DND-41 (cell line): ENCODE measurements around the gene GNLY.

Experiments used
- ATAC-seq: fragments of 200-7000 bp; cut with Tn5 transposase; 3 replicates; pipeline ENCODE4 v1.9.1; 2021; ENCODE audit warnings: low read depth; ENCODE audit not compliant: insufficient read depth
- DNase-seq: peaks from one replicate; pipeline ENCODE4 v3.0.0-alpha.2; 2020
- H2AFZ ChIP-seq: 2 replicates; pipeline ENCODE4 v1.6.0; 2012; ENCODE audit warnings: low read depth, low read length
- H3K27ac ChIP-seq: 2 replicates; pipeline ENCODE4 v1.5.1; 2012; ENCODE audit warnings: low read length, inconsistent platforms
- H3K27me3 ChIP-seq: fragments of 200-600 bp; sonication (generic); 2 replicates; pipeline ENCODE4 v1.6.0; 2012; ENCODE audit warnings: low read length, mild to moderate bottlenecking, inconsistent platforms; ENCODE audit not compliant: insufficient read depth, poor library complexity
- H3K36me3 ChIP-seq: 2 replicates; pipeline ENCODE4 v1.5.1; 2012; ENCODE audit warnings: low read length, inconsistent platforms; ENCODE audit not compliant: insufficient read depth
- H3K4me1 ChIP-seq: 2 replicates; pipeline ENCODE4 v1.5.1; 2012; ENCODE audit warnings: mild to moderate bottlenecking, low read length; ENCODE audit not compliant: insufficient read depth
- H3K4me2 ChIP-seq: 2 replicates; pipeline ENCODE4 v1.6.0; 2012; ENCODE audit warnings: mild to moderate bottlenecking, moderate library complexity, low read length, inconsistent platforms; ENCODE audit not compliant: insufficient read depth
- H3K4me3 ChIP-seq, 2 experiments: fragments of 200-600 bp in 1 of 2; shearing (Covaris generic) in 1 of 2; 2 replicates each; pipeline ENCODE4 v1.5.1; 2012 to 2016; ENCODE audit warnings: inconsistent platforms in 2 of 2, low read length in 2 of 2, mild to moderate bottlenecking in 2 of 2, low read depth in 1 of 2, moderate library complexity in 1 of 2
- H3K79me2 ChIP-seq: 2 replicates; pipeline ENCODE4 v1.6.0; 2012; ENCODE audit warnings: low read length, inconsistent platforms; ENCODE audit not compliant: insufficient read depth
- H3K9ac ChIP-seq: 2 replicates; pipeline ENCODE4 v1.6.0; 2012; ENCODE audit warnings: low read depth, mild to moderate bottlenecking, inconsistent platforms, low read length, moderate library complexity
- H3K9me3 ChIP-seq: 2 replicates; pipeline ENCODE4 v1.5.1; 2012; ENCODE audit warnings: low read length, moderate library complexity, mild to moderate bottlenecking, inconsistent platforms; ENCODE audit not compliant: insufficient read depth, severe bottlenecking
- H4K20me1 ChIP-seq: 2 replicates; pipeline ENCODE4 v1.6.0; 2012; ENCODE audit warnings: low read length; ENCODE audit not compliant: insufficient read depth
- EZH2 ChIP-seq: IDR thresholded peaks from 3 replicates; pipeline ENCODE4 v1.6.1; 2012; ENCODE audit warnings: borderline replicate concordance, low read depth, mild to moderate bottlenecking, moderate library complexity, low read length, inconsistent platforms; ENCODE audit not compliant: severe bottlenecking
- TF ChIP-seq, protein P1 (sequence below): IDR thresholded peaks from 2 replicates; pipeline ENCODE4 v1.5.1; 2012; ENCODE audit warnings: borderline replicate concordance, low read length, moderate library complexity, mild to moderate bottlenecking; ENCODE audit not compliant: poor library complexity, severe bottlenecking; ENCODE audit errors: extremely low read depth

GNLY gene

DNA sequence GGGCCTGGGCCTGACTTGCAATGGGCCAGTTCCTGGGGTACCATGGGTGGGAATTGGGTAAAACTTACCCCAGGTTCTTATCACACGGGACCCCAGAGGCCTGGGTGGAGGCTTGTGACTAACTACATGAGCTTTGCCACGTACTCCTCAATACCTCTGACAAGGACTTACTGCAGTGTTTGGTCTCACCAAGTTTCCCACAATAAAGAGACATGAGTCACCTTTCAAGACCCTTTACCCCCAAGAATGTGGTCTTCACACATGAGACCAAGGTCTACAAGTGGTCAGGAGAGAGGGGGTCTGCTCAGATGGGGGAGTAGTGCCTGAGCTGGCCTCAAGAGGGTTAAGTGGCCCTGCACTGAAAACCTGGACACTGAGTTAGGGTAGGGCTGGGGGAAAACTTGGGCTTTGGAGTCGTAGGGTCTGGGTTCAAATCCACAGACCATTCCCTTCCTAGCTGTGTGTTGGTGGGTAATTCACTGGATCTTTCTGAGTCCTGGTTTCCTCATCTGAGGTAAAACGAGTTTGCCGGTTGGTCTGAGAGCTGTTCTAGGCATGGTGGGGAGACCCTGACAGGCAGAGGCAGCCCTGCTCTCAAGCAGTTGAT lies 2.0 kb upstream of the GNLY start:
- H2AFZ ChIP-seq, result no peak overlapping the region
- H3K4me1 ChIP-seq, result no peaks in the 10 kb centered on the region
- DNase-seq, result no peak
- H3K27me3 ChIP-seq, result no peaks in the 10 kb centered on the region
- ATAC-seq, result no peak
- no peak overlapping the region for H3K4me3 ChIP-seq
- H3K9ac ChIP-seq, result no peak overlapping the region
- TF ChIP-seq EZH2, result no peak
- TF ChIP-seq, protein P1, sequence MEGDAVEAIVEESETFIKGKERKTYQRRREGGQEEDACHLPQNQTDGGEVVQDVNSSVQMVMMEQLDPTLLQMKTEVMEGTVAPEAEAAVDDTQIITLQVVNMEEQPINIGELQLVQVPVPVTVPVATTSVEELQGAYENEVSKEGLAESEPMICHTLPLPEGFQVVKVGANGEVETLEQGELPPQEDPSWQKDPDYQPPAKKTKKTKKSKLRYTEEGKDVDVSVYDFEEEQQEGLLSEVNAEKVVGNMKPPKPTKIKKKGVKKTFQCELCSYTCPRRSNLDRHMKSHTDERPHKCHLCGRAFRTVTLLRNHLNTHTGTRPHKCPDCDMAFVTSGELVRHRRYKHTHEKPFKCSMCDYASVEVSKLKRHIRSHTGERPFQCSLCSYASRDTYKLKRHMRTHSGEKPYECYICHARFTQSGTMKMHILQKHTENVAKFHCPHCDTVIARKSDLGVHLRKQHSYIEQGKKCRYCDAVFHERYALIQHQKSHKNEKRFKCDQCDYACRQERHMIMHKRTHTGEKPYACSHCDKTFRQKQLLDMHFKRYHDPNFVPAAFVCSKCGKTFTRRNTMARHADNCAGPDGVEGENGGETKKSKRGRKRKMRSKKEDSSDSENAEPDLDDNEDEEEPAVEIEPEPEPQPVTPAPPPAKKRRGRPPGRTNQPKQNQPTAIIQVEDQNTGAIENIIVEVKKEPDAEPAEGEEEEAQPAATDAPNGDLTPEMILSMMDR, result no peak
- H3K27ac ChIP-seq, result no peak overlapping the region
- no peak overlapping the region for H3K4me2 ChIP-seq
- H3K79me2 ChIP-seq, result no peaks in the 10 kb centered on the region
- H3K9me3 ChIP-seq, result no peaks in the 10 kb centered on the region
- H3K36me3 ChIP-seq, result no peaks in the 10 kb centered on the region
- H4K20me1 ChIP-seq, result no peaks in the 10 kb centered on the region

DNA sequence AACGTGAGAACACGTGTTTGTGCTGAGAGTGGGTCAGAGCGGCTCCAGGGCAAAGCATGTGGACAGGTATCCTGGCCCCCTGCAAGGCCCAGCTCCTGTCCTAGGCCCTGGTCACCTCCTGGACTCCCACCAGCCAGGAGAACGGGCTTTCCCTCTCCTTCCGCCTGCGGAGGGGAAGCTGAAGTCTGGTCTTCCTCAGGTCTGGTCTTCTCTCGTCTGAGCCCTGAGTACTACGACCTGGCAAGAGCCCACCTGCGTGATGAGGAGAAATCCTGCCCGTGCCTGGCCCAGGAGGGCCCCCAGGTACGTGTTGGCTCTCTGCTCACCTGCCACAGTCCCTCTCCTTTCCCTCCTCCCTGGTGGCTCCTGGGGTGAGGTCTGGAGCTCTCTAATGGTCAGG lies 963 bp downstream of the GNLY start:
- DNase-seq (no peak), ATAC-seq (no peak)
- Histone ChIP-seq H3K79me2 (no peaks in the 10 kb centered on the region), H3K36me3 (no peaks in the 10 kb centered on the region), H3K4me3 (no peak overlapping the region), H3K27me3 (no peaks in the 10 kb centered on the region), H3K4me1 (peaks cover 6% of the 10 kb centered on the region; the same call in 1 of the 2 replicates), H3K9ac (no peak overlapping the region), H2AFZ (no peak overlapping the region), H3K4me2 (no peak overlapping the region), H4K20me1 (no peaks in the 10 kb centered on the region), H3K27ac (no peak overlapping the region), H3K9me3 (no peaks in the 10 kb centered on the region)
- TF ChIP-seq, protein P1, result no peak
- no peak for TF ChIP-seq EZH2

DNA sequence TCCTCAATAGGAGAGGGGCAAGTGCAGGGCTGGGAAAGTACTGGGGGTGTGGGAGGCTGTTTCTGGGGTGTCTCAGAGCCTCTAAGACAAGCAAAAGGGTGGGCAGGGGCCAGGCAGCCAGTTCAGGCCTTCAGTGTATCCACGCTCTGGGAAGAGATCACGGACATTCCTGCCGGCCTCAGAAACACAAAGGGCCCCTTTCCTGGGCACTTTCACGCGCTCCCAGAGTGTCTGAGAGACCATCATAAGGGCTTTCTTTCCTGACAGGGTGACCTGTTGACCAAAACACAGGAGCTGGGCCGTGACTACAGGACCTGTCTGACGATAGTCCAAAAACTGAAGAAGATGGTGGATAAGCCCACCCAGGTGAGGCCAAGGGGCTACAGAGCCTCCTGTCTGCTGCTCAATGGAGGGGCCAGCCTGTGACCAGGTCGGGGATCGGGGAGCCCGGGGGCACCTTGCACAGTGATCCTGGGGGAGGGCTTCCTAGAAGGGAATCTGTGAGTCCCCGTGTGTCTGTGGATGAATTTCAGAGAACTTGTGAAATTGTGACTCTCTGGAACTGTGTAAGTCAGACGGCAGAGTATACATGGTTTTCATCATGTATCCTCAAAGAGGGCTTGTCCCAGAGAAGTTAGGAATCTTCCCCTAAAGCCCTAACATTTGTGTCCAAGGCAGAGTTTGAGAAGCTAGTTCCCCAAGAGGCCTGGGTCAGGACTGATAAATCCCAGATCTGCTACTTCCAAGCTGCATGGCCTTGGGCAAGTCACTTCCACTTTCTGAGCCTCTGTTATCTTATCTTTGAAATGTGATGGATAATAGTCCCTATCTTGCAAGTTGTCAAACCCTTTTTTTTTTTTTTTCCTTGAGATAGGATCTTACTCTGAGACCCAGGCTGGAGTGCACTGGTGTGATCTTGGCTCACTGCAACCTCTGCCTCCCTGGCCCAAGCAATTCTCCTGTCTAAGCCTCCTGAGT lies 1.8 kb downstream of the GNLY start:
- H4K20me1 ChIP-seq, result no peaks in the 10 kb centered on the region
- H3K27ac ChIP-seq, result no peak overlapping the region
- no peak overlapping the region for H3K4me2 ChIP-seq
- no peak overlapping the region for H3K4me3 ChIP-seq
- peaks cover under 1% of the 10 kb centered on the region for H3K27me3 ChIP-seq
- ATAC-seq (no peak), DNase-seq (no peak)
- H3K36me3 ChIP-seq, result no peaks in the 10 kb centered on the region
- no peak overlapping the region for H2AFZ ChIP-seq
- no peak overlapping the region for H3K9ac ChIP-seq
- peaks cover 6% of the 10 kb centered on the region; the same call in 1 of the 2 replicates for H3K4me1 ChIP-seq
- no peaks in the 10 kb centered on the region for H3K79me2 ChIP-seq
- no peak for TF ChIP-seq EZH2
- TF ChIP-seq, protein P1, result no peak
- no peaks in the 10 kb centered on the region for H3K9me3 ChIP-seq
